Measurements from ENCODE around the gene STX8. TPM values are rescaled to one million over a fixed set of nuclear protein-coding genes. Genes with fewer than 3 reads are reported as not detected.

The STX8 gene
- total and polyA plus RNA-seq, 8 donors: 21.6 to 559 (median 75.0) TPM

- Histone ChIP-seq H3K4me1 (peaks cover 0 to 4% (median 0%) of the 10 kb centered on the region in 4 donors), H3K4me3 (no peak overlapping the region), H3K27ac (no peak overlapping the region), H3K36me3 (peaks cover 0 to 36% (median 15%) of the 10 kb centered on the region in 4 donors), H3K9me3 (no peaks in the 10 kb centered on the region), H3K27me3 (no peaks in the 10 kb centered on the region)
- TF ChIP-seq EP300 (IDR thresholded peaks at IDR 0.05) (no peak), POLR2AphosphoS5 (IDR thresholded peaks at IDR 0.05) (no peak), POLR2A (IDR thresholded peaks at IDR 0.05) (no peak), CTCF (IDR thresholded peaks at IDR 0.05) (no peak)
- peak in 1 of 2 donors; percentile 26 for DNase-seq
- 68 to 81% (median 77%) methylated on average over 4 of the region's 4 CpGs for WGBS, 5 donors
- intact Hi-C loops (cut with DNase I; ENCODE audit: low total_unique reads): no loop called here
These were observed 22.0 kb downstream of the STX8 start for GRCh38 chr17:9553596-9553995.

GRCh38 chr17:9553181-9553580 lies 22.4 kb downstream of the STX8 start:
- Histone ChIP-seq H3K27ac (no peak overlapping the region), H3K4me1 (peaks cover 0 to 4% (median 0%) of the 10 kb centered on the region in 4 donors), H3K4me3 (no peak overlapping the region), H3K9me3 (no peaks in the 10 kb centered on the region), H3K36me3 (peaks cover 0 to 36% (median 15%) of the 10 kb centered on the region in 4 donors), H3K27me3 (no peaks in the 10 kb centered on the region)
- TF ChIP-seq EP300 (IDR thresholded peaks at IDR 0.05) (no peak), POLR2AphosphoS5 (IDR thresholded peaks at IDR 0.05) (no peak), POLR2A (IDR thresholded peaks at IDR 0.05) (no peak), CTCF (IDR thresholded peaks at IDR 0.05) (no peak)
- intact Hi-C loops (cut with DNase I; ENCODE audit: low total_unique reads): no loop called here
- peak in 1 of 2 donors; percentile 16 for DNase-seq
- WGBS, 5 donors: 80 to 89% (median 80%) methylated on average over 2 of the region's 2 CpGs

- peaks cover 0 to 4% (median 0%) of the 10 kb centered on the region in 4 donors for H3K4me1 ChIP-seq
- H3K9me3 ChIP-seq: no peaks in the 10 kb centered on the region
- 88 to 96% (median 92%) methylated on average over 2 of the region's 2 CpGs for WGBS, 5 donors
- intact Hi-C loops (cut with DNase I; ENCODE audit: low total_unique reads): no loop called here
- no peak for DNase-seq
- TF ChIP-seq EP300 (IDR thresholded peaks at IDR 0.05) (no peak), POLR2A (IDR thresholded peaks at IDR 0.05) (no peak), POLR2AphosphoS5 (IDR thresholded peaks at IDR 0.05) (no peak)
- H3K36me3 ChIP-seq: peaks cover 0 to 30% (median 13%) of the 10 kb centered on the region in 4 donors
- no peaks in the 10 kb centered on the region for H3K27me3 ChIP-seq
- no peak overlapping the region for H3K27ac ChIP-seq
- H3K4me3 ChIP-seq: no peak overlapping the region
These were observed 26.4 kb downstream of the STX8 start for GRCh38 chr17:9549215-9549614.

- DNase-seq: no peak
- TF ChIP-seq CTCF (IDR thresholded peaks at IDR 0.05): no peak
- TF ChIP-seq EP300 (IDR thresholded peaks at IDR 0.05): no peak
- no peak for TF ChIP-seq POLR2AphosphoS5 (IDR thresholded peaks at IDR 0.05)
- no peak for TF ChIP-seq POLR2A (IDR thresholded peaks at IDR 0.05)
- intact Hi-C loops (cut with DNase I; ENCODE audit: low total_unique reads): no loop called here
- Histone ChIP-seq H3K27ac (no peak overlapping the region), H3K9me3 (no peaks in the 10 kb centered on the region), H3K27me3 (no peaks in the 10 kb centered on the region), H3K4me1 (no peaks in the 10 kb centered on the region), H3K36me3 (peaks cover 0 to 28% (median 25%) of the 10 kb centered on the region in 4 donors), H3K4me3 (no peak overlapping the region)
- 83 to 95% (median 92%) methylated on average over 7 of the region's 7 CpGs for WGBS, 5 donors
These were observed 31.4 kb downstream of the STX8 start for GRCh38 chr17:9544221-9544620.

- Histone ChIP-seq H3K4me1 (peaks cover 0 to 10% (median 6%) of the 10 kb centered on the region in 4 donors), H3K27ac (no peak overlapping the region), H3K36me3 (peaks cover 0 to 28% (median 25%) of the 10 kb centered on the region in 4 donors), H3K9me3 (no peaks in the 10 kb centered on the region), H3K4me3 (no peak overlapping the region), H3K27me3 (no peaks in the 10 kb centered on the region)
- DNase-seq: no peak
- no peak for TF ChIP-seq EP300 (IDR thresholded peaks at IDR 0.05)
- no peak for TF ChIP-seq CTCF (IDR thresholded peaks at IDR 0.05)
- no peak for TF ChIP-seq POLR2AphosphoS5 (IDR thresholded peaks at IDR 0.05)
- no peak for TF ChIP-seq POLR2A (IDR thresholded peaks at IDR 0.05)
- 92 to 96% (median 96%) methylated on average over 4 of the region's 4 CpGs for WGBS, 5 donors
- intact Hi-C loops (cut with DNase I; ENCODE audit: low total_unique reads): no loop called here
These were observed 33.9 kb downstream of the STX8 start for GRCh38 chr17:9541718-9542117.

All from stomach (tissue), 9 donors.